Thyroid gland (tissue), 4 donors: ENCODE results near the gene CCDC159.

ENCODE experiments used
- POLR2A ChIP-seq, 2 donors: fragments of 450-650 bp; IDR thresholded peaks; one replicate each; pipeline ENCODE4 v1.6.1; 2017; ENCODE audit warnings: antibody characterized with exemption in 2 of 2, mild to moderate bottlenecking in 2 of 2, moderate library complexity in 1 of 2
- TF ChIP-seq, protein P1 (sequence below), 6 experiments: fragments of 200-600 bp in 3 of 6; fragments of 450-650 bp in 3 of 6; sonication (generic) in 3 of 6; IDR thresholded peaks; one replicate each; pipeline ENCODE4 v1.5.1; 2016 to 2019; ENCODE audit warnings: antibody characterized with exemption in 6 of 6, mild to moderate bottlenecking in 2 of 6, inconsistent platforms in 1 of 6, moderate library complexity in 1 of 6

DNA sequence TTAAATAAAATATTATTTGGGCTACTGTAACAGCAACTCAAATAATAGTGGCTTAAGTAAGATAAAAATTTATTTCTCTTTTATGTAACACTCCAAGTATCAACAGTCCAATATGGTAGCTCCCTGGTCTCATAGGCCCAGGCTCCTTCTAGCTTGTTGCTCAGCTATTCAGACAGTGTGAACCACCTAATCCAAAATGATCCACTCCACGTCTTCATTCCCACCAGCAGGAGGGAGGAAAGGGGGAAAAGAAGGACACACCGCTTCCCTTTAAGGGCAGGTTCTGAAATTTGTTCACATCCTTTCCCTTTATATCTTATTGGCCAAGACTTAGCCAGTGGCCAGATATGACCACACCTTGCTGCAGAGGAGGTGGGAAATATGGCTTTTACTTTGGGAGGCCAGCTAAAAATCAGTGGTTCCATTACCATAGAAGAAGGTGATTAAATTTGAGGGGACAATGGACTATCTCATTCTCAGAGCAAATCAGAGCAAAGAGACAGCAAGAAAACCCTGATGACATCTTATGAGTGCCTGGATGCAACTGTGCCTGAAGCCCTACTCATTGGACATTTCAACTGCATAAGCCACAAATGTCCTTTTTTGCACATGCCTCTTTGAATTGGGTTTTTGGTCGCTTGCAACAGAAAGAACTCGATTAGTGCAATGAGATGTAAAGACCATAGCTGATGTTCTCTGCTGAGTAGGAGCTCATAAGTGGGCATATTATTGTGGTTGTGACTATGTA lies 44.8 kb downstream of the CCDC159 start:
- TF ChIP-seq, protein P1, sequence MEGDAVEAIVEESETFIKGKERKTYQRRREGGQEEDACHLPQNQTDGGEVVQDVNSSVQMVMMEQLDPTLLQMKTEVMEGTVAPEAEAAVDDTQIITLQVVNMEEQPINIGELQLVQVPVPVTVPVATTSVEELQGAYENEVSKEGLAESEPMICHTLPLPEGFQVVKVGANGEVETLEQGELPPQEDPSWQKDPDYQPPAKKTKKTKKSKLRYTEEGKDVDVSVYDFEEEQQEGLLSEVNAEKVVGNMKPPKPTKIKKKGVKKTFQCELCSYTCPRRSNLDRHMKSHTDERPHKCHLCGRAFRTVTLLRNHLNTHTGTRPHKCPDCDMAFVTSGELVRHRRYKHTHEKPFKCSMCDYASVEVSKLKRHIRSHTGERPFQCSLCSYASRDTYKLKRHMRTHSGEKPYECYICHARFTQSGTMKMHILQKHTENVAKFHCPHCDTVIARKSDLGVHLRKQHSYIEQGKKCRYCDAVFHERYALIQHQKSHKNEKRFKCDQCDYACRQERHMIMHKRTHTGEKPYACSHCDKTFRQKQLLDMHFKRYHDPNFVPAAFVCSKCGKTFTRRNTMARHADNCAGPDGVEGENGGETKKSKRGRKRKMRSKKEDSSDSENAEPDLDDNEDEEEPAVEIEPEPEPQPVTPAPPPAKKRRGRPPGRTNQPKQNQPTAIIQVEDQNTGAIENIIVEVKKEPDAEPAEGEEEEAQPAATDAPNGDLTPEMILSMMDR (IDR thresholded peaks at IDR 0.05): no peak
- TF ChIP-seq POLR2A (IDR thresholded peaks at IDR 0.05): no peak
